Muscle of back (tissue), 13 donors: Measurements from ENCODE around the gene CDH2. TPM values are rescaled to one million over a fixed set of nuclear protein-coding genes. Genes with fewer than 3 reads are reported as not detected.
A peak's percentile ranks its signal among the peaks of the same experiment; 100 is the strongest.

Source experiments
- DNase-seq, 3 donors: peaks; one replicate each; pipeline versions ENCODE4 v3.0.0 to v3.0.0-alpha.2; 2013
- long read RNA-seq, 9 donors: transcript quantifications; one replicate each; lab custom pipeline, GENCODE V29; 2026
- polyA plus RNA-seq, 10 donors: library from polyadenylated mRNA; unstranded; fragments of 120-200 nt; gene quantifications; one replicate each; pipeline ENCODE4 v1.2.1, GENCODE V29; 2013; ENCODE audit not compliant: insufficient read length in 10 of 10

The CDH2 gene
- polyA plus RNA-seq = 1 to 10 TPM; 3.9 to 8.4 (median 6.3) TPM
- long read RNA-seq, donor 1 = 0 reads
- long read RNA-seq, donor 2 = 0 reads
- long read RNA-seq, donor 3 = 0 reads
- long read RNA-seq, donor 4 = 0 reads
- long read RNA-seq, donor 5 = 0 reads
- long read RNA-seq, donor 6, full-length matches to known transcripts = 1 of 1 reads
- long read RNA-seq, donor 6, partial matches to known transcripts = 0 of 1 reads
- long read RNA-seq, donor 6, other reads (novel, unspliced or antisense) = 0 of 1 reads
- long read RNA-seq, donor 7, full-length matches to known transcripts = 1 of 1 reads
- long read RNA-seq, donor 7, partial matches to known transcripts = 0 of 1 reads
- long read RNA-seq, donor 7, other reads (novel, unspliced or antisense) = 0 of 1 reads
- long read RNA-seq, donor 8 = 0 reads
- long read RNA-seq, donor 9 = 0 reads

DNA sequence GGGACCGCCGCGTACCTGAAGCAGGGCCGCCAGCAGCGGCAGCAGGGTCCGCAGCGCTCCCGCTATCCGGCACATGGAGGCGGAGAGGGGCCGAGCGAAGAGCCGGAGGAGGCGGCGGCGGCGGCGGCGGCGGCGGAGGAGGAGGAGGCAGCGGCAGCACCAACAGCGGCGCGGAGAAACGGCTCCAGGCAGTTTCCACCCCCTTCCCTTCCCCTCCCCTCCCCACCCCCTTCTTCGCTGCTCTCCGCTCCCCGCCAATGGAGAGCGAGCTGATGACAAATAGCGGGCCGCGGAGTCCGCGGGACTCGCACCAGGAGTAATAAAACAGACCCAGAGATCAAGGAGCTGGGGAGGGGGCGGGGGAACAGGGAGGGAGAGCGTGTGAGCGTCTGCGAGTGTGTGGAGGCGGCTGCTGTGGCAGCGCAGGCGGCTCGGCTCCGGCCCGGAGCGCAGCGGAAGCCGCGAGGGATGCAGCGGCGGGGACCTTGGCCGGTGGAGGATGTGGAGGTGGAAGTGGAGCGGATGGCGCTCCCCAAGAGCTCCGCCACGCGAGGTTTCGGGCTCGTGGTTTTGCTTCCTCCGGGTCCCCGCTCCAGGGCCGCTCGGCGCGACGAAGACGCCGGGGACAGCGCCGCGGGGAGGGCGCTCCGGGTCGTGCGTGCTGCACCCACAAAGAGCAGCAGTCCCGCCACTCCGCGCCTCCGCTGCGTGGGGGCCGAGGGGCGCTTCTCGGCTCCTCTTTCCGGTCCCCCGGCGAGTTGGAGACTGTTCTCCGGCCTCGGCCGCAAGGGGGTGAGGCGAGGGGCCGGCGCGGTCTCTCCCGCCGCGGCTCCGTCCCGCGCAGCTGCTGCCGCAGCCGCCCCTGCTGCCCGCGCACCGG, at the start of gene CDH2:
CDH2 (minus strand) TSS at position 183 of the 880 bp plus-strand sequence; CDS start at position 75, 108 bp downstream.
- DNase-seq = peak; percentile 82 to 92 (median 91)

- no peak for DNase-seq
Measured at GRCh38 chr18:28212060-28212459, 35.1 kb upstream of the CDH2 start.

GRCh38 chr18:28208712-28209265, 31.9 kb upstream of the CDH2 start:
- DNase-seq = no peak

DNA sequence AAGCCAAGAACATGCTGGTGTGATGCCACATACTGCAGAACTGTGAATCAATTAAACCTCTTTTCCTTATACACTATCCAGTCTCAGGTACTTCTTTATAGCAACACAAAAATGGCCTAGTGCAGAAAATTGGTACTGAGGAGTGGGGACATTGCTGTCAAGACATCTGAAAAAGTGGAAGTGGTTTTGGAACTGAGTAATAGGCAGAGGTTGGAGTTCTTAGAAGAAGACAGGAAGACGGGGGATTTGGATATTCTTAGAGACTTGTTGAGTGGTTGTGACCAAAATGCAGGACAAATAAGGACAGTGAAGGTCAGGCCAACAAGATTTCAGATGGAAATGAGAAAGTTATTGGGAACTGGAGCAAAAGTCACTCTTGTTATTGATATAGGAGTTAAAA, 31.3 kb upstream of the CDH2 start:
- no peak for DNase-seq

DNA sequence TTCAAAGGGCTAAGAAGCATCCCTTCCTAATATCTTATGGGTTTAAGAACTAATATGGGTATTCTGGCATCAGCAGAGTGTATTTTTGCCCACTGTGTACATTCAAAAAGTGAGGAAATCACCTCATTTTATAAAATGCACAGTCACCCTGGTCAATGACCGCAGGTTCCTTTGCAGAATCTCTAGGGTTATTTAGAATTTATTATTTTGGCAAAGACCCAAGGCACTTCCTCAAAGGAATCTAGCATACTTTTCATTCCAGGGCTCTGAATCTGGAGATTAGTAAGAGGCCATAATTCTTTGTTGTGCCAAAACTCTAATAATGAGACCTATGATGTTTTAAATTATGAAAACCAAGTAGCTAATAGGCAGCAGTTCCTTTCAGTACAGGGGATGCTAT, 27.2 kb upstream of the CDH2 start:
- DNase-seq = peak in 1 of 3 donors; percentile 72

- no peak for DNase-seq
Measured at GRCh38 chr18:28201056-28201455, 24.1 kb upstream of the CDH2 start.

GRCh38 chr18:28198620-28199019, 21.7 kb upstream of the CDH2 start:
- DNase-seq = no peak

DNA sequence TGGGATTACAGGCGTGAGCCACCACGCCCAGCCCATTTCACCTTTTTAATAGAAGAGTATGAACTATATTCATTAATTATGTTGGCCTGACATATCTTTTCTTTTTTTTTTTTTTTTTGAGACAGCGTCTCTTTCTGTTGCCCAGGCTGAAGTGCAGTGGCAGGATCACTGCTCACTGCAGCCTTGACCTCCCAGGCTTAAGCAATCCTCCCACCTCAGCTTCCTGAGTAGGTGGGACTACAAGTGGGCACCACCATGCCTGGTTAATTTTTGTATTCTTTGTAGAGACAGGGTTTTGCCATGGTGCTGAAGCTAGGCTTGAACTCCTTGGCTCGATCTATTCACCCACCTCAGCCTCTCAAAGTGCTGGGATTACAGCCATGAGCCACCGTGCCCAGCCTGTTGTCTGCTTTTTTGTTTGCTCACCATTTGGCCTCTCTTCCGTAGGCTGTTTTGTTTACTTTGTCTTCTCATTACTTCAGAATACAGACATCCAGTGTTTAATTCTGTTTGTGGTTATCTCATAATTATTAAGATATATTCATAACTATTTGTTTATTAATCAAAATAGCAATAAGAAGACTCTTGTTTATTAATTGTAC, 16.3 kb upstream of the CDH2 start:
- DNase-seq = no peak

DNA sequence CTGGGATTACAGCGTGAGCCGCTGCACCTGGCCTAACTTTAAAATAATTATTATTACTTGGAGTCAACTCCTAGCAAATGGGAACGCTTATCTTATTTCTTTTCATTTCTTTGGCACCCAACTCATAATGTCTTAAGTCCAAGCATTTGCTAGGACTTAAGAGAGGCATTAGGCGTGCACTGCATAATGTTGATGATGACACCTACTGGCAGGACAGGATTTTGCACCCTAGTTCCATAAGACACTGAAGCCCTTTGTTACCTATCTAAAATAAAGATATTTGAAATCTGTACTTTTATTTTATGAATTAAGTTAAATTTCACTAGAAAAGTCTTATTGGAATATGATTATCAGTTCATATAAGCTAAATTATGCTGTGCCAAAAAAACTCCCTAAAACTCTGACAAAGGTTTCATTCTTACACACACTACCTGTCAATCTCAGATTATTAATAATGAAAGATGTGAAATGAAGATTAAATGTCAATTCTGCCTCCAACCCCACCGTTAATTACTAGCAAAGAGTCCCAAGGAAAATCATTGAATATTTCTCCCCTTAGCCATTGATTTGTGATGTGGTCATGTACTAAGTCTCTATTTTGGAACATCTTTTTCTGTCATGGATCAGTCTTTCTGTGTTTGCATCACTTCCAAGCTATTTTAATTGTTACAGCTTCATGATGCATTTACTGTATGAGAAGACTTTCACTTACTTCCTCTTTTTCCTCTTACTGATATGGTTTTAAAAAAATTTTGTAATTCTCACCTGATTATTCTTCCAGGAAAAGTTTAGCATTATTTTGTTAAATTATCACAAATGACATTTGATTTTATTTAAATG, 12.7 kb upstream of the CDH2 start:
- no peak for DNase-seq

- no peak for DNase-seq
Measured at GRCh38 chr18:28185121-28185520, 8.2 kb upstream of the CDH2 start.

DNA sequence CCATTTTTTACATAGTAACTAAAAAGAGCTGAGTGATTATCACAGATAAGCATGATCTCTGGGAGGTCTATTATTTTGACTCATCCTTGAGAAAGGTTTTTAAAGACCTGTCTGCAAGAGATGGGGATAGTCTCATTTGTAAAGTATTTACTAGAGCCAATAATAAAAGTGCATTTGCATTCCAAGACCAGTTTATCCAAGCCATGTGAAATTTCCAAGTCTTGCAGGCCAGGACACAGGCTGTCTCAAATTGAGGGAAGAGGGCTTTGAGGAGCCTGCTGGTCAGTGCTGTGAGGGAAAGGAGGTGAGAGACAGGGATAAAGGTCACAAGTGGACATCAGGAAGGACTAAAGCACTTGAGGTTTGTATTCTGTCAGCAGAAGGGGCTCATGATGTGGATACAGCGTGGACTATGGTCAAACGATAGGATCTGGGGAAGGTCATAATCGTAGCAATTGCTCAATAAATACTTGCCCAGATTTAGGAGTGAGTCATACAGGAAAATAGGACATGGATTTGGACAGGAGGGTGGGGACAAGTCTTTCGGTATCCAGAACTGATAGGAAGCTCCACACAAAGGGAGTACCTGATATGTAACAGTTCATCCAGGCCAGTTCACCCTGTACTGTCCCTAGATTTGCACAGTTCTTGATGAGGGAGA, 6.6 kb upstream of the CDH2 start:
- DNase-seq = peak in 1 of 3 donors; percentile 59

DNA sequence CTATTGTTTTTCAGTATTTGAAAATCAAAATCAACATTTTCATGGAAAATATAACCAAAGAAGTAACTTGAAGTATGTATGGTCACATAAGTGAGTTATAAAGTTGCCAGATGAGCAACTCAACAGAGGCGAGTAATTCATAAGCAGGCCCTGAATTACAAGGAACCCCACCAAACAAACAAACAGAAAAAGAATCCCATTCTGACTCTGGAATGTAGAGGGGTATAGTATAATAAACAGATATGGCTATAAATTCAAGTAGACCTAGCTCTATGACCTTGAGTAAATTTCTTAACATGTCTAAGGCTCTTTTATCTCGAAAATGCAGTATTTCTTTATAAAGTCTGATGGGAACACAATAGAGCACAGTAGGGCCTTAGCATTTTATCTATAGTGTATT, 4.7 kb upstream of the CDH2 start:
- DNase-seq = no peak

GRCh38 chr18:28178720-28179119, 1.8 kb upstream of the CDH2 start:
- DNase-seq = peak in 1 of 3 donors; percentile 31

- DNase-seq = peak; percentile 41 to 74 (median 43)
Measured at GRCh38 chr18:28177828-28178635, 1.1 kb upstream of the CDH2 start.

- no peak for DNase-seq
Measured at GRCh38 chr18:28176698-28176947, 307 bp downstream of the CDH2 start.

DNA sequence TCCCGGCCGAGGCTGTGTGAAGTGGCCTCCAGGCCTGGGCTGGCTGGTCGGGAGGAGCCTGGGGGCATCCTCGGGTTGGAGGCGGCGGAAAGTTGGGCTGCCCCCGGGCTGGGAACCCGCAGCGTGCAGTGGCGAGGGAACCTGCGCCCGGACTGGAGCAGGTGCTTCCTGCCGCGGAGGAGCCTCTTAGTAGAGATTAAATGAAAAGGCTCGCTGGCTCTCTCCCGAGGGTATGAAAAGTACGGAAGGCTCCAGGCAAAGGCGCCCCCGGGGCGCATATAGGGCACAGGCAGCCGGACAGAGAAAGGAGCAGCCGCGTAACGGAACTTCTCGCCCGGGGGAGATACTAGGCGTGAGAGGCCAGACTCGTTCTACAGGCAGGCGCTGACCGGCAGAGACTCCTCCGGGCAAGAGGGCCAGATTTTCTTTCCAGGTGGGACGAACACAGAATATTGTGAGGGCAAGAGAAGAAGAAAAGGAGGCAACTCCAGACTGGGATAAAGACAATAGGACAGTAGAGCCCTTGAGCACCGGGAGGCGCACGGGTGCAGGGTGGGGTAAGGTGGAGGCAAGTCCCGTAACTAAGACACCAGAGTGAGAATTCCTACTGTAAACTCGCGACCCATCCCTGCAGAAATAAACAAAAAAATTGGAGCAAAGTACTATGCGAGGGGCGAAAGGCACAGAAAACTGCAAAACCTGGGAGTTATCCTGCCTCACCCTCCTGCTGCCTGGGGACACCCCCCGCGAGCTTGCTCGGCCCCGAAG, 816 bp downstream of the CDH2 start:
- DNase-seq = peak in 2 of 3 donors; percentile 22 to 60

- DNase-seq = peak; percentile 20 to 69 (median 39)
Measured at GRCh38 chr18:28175150-28175929, 1.6 kb downstream of the CDH2 start.
